Measurements from ENCODE around the gene PPME1. TPM values are rescaled to one million over a fixed set of nuclear protein-coding genes. Genes with fewer than 3 reads are reported as not detected.
A peak's percentile ranks its signal among the peaks of the same experiment; 100 is the strongest.
"Not testable (repeated sequence)": the region's sequence is repeated elsewhere in the genome, so short reads cannot be mapped to it uniquely, and the experiment has no call there.

PPME1 gene
- total RNA-seq (2014; rRNA removed; shearing (Covaris generic)) (41.5 and 43.6 TPM in 2 replicates), polyA plus RNA-seq (2016; fragmentation: Nextera tagmentation; extraction: Ambion mirVana) (62.1 and 63.5 TPM in 2 replicates)

GRCh38 chr11:74170694-74171629, at the start of gene PPME1, which contains the start of gene C2CD3:
Gene PPME1, plus strand, starts transcription at chr11:74171289. Its CDS starts 133 bp downstream, at chr11:74171422.
Gene C2CD3, minus strand, starts transcription at chr11:74171002. Its CDS starts 210 bp downstream, at chr11:74170792.
- Histone ChIP-seq H3K4me1 (ENCODE audit: insufficient read depth) (peaks cover 37% of the 10 kb centered on the region), H4K20me1 (ENCODE audit: insufficient read depth) (no peaks in the 10 kb centered on the region), H3K9me3 (ENCODE audit: low read depth) (no peaks in the 10 kb centered on the region), H3K27ac (peak within 1 kb of the TSS; percentile 88), H3F3A (ENCODE audit: insufficient read depth) (peaks cover 10% of the 10 kb centered on the region; the same call in 1 of the 2 replicates), H2AFZ (peak within 1 kb of the TSS; percentile 96), H3K4me2 (ENCODE audit: unreplicated experiment) (peak within 1 kb of the TSS; percentile 94), H3K36me3 (ENCODE audit: low read depth) (peaks cover 21% of the 10 kb centered on the region), H3K9me2 (ENCODE audit: insufficient read depth) (no peaks in the 10 kb centered on the region), H3K4me3 (peak within 1 kb of the TSS; percentile 95), H3K9ac (peak within 1 kb of the TSS; percentile 94), H3K27me3 (replicated peaks; ENCODE audit: insufficient read depth) (no peaks in the 10 kb centered on the region), H3K79me2 (ENCODE audit: insufficient read depth) (peaks cover 79% of the 10 kb centered on the region)
- 0 to 1% methylated on average over 68 of the region's 68 CpGs for WGBS, 2 experiments (ENCODE audit: low coverage in 1 of 2, low lambda C conversion rate in 2 of 2, missing lambda C conversion rate in 2 of 2)
- in situ Hi-C loops (cut with MboI), result no loop called here
- no peak for TF ChIP-seq EZH2phosphoT487 (IDR thresholded peaks at IDR 0.05; ENCODE audit: insufficient read depth, low read depth)
- TF ChIP-seq EZH2 (IDR thresholded peaks at IDR 0.05; ENCODE audit: insufficient read depth, poor library complexity, severe bottlenecking), result no peak
- peak; percentile 100 for DNase-seq

GRCh38 chr11:74121804-74122203, 49.3 kb upstream of the PPME1 start:
- no peaks in the 10 kb centered on the region for H4K20me1 ChIP-seq (ENCODE audit: insufficient read depth)
- H3K36me3 ChIP-seq (ENCODE audit: low read depth), result no peaks in the 10 kb centered on the region
- no peaks in the 10 kb centered on the region for H3K9me2 ChIP-seq (ENCODE audit: insufficient read depth)
- no peaks in the 10 kb centered on the region for H3K4me1 ChIP-seq (ENCODE audit: insufficient read depth)
- no peak overlapping the region for H3K4me2 ChIP-seq (ENCODE audit: unreplicated experiment)
- no peaks in the 10 kb centered on the region for H3K9me3 ChIP-seq (ENCODE audit: low read depth)
- H3K27ac ChIP-seq, result no peak overlapping the region
- TF ChIP-seq EZH2phosphoT487 (IDR thresholded peaks at IDR 0.05; ENCODE audit: insufficient read depth, low read depth) (no peak), EZH2 (IDR thresholded peaks at IDR 0.05; ENCODE audit: insufficient read depth, poor library complexity, severe bottlenecking) (no peak)
- no peak for DNase-seq
- 90% methylated on average over 5 of the region's 5 CpGs for WGBS, 2 experiments (ENCODE audit: low coverage in 1 of 2, low lambda C conversion rate in 2 of 2, missing lambda C conversion rate in 2 of 2)
- H3K4me3 ChIP-seq, result no peak overlapping the region
- in situ Hi-C loops (cut with MboI), result no loop called here
- H2AFZ ChIP-seq, result no peak overlapping the region
- no peaks in the 10 kb centered on the region for H3K79me2 ChIP-seq (ENCODE audit: insufficient read depth)
- 0 out of 2 replicates have a peak, but pooled peaks cover 5% of the 10 kb centered on the region for H3F3A ChIP-seq (ENCODE audit: insufficient read depth)
- no peak overlapping the region for H3K9ac ChIP-seq
- H3K27me3 ChIP-seq (replicated peaks; ENCODE audit: insufficient read depth), result no peaks in the 10 kb centered on the region

- H3F3A ChIP-seq (ENCODE audit: insufficient read depth), result 0 out of 2 replicates have a peak, but pooled peaks cover 5% of the 10 kb centered on the region
- H4K20me1 ChIP-seq (ENCODE audit: insufficient read depth), result no peaks in the 10 kb centered on the region
- H3K27me3 ChIP-seq (replicated peaks; ENCODE audit: insufficient read depth), result no peaks in the 10 kb centered on the region
- peak; percentile 17 for DNase-seq
- no peaks in the 10 kb centered on the region for H3K36me3 ChIP-seq (ENCODE audit: low read depth)
- H2AFZ ChIP-seq, result no peak overlapping the region
- in situ Hi-C loops (cut with MboI), result no loop called here
- no peak for TF ChIP-seq EZH2 (IDR thresholded peaks at IDR 0.05; ENCODE audit: insufficient read depth, poor library complexity, severe bottlenecking)
- no peak for TF ChIP-seq EZH2phosphoT487 (IDR thresholded peaks at IDR 0.05; ENCODE audit: insufficient read depth, low read depth)
- H3K9me3 ChIP-seq (ENCODE audit: low read depth), result no peaks in the 10 kb centered on the region
- no peak overlapping the region for H3K4me2 ChIP-seq (ENCODE audit: unreplicated experiment)
- H3K79me2 ChIP-seq (ENCODE audit: insufficient read depth), result no peaks in the 10 kb centered on the region
- no peak overlapping the region for H3K27ac ChIP-seq
- no peaks in the 10 kb centered on the region for H3K9me2 ChIP-seq (ENCODE audit: insufficient read depth)
- H3K4me1 ChIP-seq (ENCODE audit: insufficient read depth), result no peaks in the 10 kb centered on the region
- H3K4me3 ChIP-seq, result no peak overlapping the region
- no peak overlapping the region for H3K9ac ChIP-seq
Measured at GRCh38 chr11:74123008-74123448, 48.1 kb upstream of the PPME1 start.

- H3K4me1 ChIP-seq (ENCODE audit: insufficient read depth); H3K4me2 ChIP-seq (ENCODE audit: unreplicated experiment); H3K79me2 ChIP-seq (ENCODE audit: insufficient read depth); H3K36me3 ChIP-seq (ENCODE audit: low read depth); H3F3A ChIP-seq (ENCODE audit: insufficient read depth); H3K9ac ChIP-seq; H4K20me1 ChIP-seq (ENCODE audit: insufficient read depth); H3K9me2 ChIP-seq (ENCODE audit: insufficient read depth); H2AFZ ChIP-seq; in situ Hi-C loops (cut with MboI); H3K27me3 ChIP-seq (replicated peaks; ENCODE audit: insufficient read depth); H3K27ac ChIP-seq; H3K4me3 ChIP-seq; H3K9me3 ChIP-seq (ENCODE audit: low read depth); DNase-seq: not testable (repeated sequence)
- WGBS, 2 experiments (ENCODE audit: low coverage in 1 of 2, low lambda C conversion rate in 2 of 2, missing lambda C conversion rate in 2 of 2), result 94% methylated on average over 30 of the region's 33 CpGs; no CpG with 5 or more reads in 1 of the 2 experiments
Measured at GRCh38 chr11:74129121-74129520, 42.0 kb upstream of the PPME1 start.
